Measurements from ENCODE around the gene NOS1.
"Not testable (repeated sequence)": the region's sequence is repeated elsewhere in the genome, so short reads cannot be mapped to it uniquely, and the experiment has no call there.

NOS1 gene

GRCh38 chr12:117361347-117361751 lies at the start of gene NOS1:
TSS of gene NOS1 (minus strand) at chr12:117361626. CDS start at chr12:117331069, 30,557 bp downstream.
- H3K27ac Mint-ChIP-seq, result no peak within 1 kb of the TSS
- peaks cover 32% of the 10 kb centered on the region for H3K27me3 Mint-ChIP-seq
- H3K9me3 Mint-ChIP-seq, result no peaks in the 10 kb centered on the region
- H3K4me1 Mint-ChIP-seq, result no peaks in the 10 kb centered on the region
- H3K4me3 Mint-ChIP-seq, result no peak within 1 kb of the TSS
- H3K36me3 Mint-ChIP-seq, result no peaks in the 10 kb centered on the region

- no peak overlapping the region for H3K4me3 Mint-ChIP-seq
- H3K27ac Mint-ChIP-seq, result no peak overlapping the region
- H3K36me3 Mint-ChIP-seq, result no peaks in the 10 kb centered on the region
- H3K27me3 Mint-ChIP-seq, result peaks cover 3% of the 10 kb centered on the region
- H3K4me1 Mint-ChIP-seq, result no peaks in the 10 kb centered on the region
- H3K9me3 Mint-ChIP-seq, result no peaks in the 10 kb centered on the region
These were observed 47.9 kb upstream of the NOS1 start for GRCh38 chr12:117409286-117409685.

- Mint-ChIP-seq H3K36me3 (no peaks in the 10 kb centered on the region), H3K27me3 (peaks cover 3% of the 10 kb centered on the region), H3K4me3 (no peak overlapping the region), H3K4me1 (no peaks in the 10 kb centered on the region), H3K27ac (no peak overlapping the region), H3K9me3 (no peaks in the 10 kb centered on the region)
These were observed 46.9 kb upstream of the NOS1 start for GRCh38 chr12:117408161-117408791.

DNA sequence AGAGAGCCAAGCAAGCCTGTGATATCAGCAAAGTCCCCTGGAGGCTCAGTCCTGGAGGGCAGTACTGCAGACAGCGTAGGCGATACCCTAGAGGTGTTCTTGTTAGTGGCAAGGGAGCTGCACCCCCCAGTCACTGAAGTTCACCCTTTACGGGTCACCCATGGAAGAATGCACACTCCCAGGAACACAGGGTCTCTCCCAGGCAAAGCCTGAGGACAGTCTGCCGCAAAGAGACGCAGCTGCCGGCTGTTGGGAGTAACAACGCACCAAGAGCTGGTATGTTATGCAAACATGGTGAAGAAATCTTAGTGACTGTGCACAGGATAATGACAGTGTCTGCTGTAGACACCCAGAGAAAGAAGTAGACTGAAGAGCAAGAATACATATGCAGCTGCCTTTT lies 43.5 kb upstream of the NOS1 start:
- H3K36me3 Mint-ChIP-seq, result no peaks in the 10 kb centered on the region
- no peak overlapping the region for H3K27ac Mint-ChIP-seq
- H3K27me3 Mint-ChIP-seq, result peaks cover 2% of the 10 kb centered on the region
- H3K4me3 Mint-ChIP-seq, result no peak overlapping the region
- peaks cover 4% of the 10 kb centered on the region for H3K9me3 Mint-ChIP-seq
- H3K4me1 Mint-ChIP-seq, result no peaks in the 10 kb centered on the region

DNA sequence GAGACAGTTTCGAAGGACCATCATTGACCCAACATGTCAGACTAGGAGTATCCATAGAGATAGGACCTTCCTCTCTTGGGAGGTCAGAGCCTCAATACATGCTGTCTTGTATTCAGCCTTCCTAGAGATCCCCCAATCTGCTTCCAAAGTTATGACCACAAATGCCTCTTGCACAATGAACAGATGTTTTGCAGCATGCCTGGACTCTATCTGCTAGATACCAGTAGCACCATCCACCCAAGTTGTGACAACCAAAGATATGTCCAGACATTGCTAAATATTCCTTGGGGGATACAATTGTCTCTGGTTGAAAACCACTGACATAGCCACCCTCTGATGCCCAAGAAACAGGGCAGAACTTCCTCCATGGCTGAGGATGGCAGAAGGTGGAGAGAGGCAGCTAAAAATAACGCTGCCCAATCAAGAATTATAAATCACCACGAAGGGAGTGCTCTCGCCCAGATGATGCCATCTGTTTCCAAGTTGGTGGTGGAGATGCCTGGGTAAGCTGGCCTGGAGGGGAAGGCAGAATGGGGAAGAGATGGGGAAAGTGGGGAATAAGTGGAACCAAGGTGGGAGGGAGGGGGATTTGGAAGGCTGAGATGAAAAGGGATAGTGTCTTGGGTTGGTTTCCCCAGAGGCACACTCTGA lies 42.9 kb upstream of the NOS1 start:
- no peak overlapping the region for H3K27ac Mint-ChIP-seq
- H3K36me3 Mint-ChIP-seq, result no peaks in the 10 kb centered on the region
- H3K27me3 Mint-ChIP-seq, result peaks cover 2% of the 10 kb centered on the region
- no peaks in the 10 kb centered on the region for H3K4me1 Mint-ChIP-seq
- H3K9me3 Mint-ChIP-seq, result peaks cover 4% of the 10 kb centered on the region
- H3K4me3 Mint-ChIP-seq, result no peak overlapping the region

- no peak overlapping the region for H3K4me3 Mint-ChIP-seq
- no peaks in the 10 kb centered on the region for H3K36me3 Mint-ChIP-seq
- peaks cover 4% of the 10 kb centered on the region for H3K9me3 Mint-ChIP-seq
- H3K27me3 Mint-ChIP-seq, result peaks cover 1% of the 10 kb centered on the region
- H3K27ac Mint-ChIP-seq, result no peak overlapping the region
- no peaks in the 10 kb centered on the region for H3K4me1 Mint-ChIP-seq
These were observed 42.2 kb upstream of the NOS1 start for GRCh38 chr12:117403586-117404139.

DNA sequence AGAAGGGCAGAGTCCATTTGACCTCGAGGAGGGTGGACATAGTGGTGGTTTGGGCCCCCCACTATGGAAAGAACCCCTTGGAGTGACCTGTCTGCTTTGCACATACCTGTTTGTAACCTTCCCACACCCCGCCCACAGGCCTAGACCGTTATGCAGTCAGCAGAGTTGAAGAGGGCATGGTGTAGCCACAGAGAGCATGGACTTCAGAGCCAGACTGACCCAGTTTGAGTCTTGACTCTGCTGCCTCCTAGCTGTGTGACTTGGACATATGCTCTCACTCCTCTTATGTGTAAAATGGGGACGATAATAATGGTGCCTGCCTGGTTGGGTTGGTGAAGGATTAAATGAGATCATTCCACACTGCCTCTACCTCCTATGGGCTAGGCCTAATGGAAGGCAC lies 40.9 kb upstream of the NOS1 start:
- Mint-ChIP-seq H3K9me3 (peaks cover 4% of the 10 kb centered on the region), H3K27me3 (peaks cover 1% of the 10 kb centered on the region), H3K27ac (no peak overlapping the region)

GRCh38 chr12:117400912-117401311 lies 39.5 kb upstream of the NOS1 start:
- no peaks in the 10 kb centered on the region for H3K4me1 Mint-ChIP-seq
- H3K27ac Mint-ChIP-seq, result no peak overlapping the region
- no peaks in the 10 kb centered on the region for H3K36me3 Mint-ChIP-seq
- H3K27me3 Mint-ChIP-seq, result peaks cover 1% of the 10 kb centered on the region
- H3K9me3 Mint-ChIP-seq, result peaks cover 4% of the 10 kb centered on the region
- no peak overlapping the region for H3K4me3 Mint-ChIP-seq

More for the DNA sequence above, 40.9 kb upstream of the NOS1 start:
- Mint-ChIP-seq H3K4me1 (no peaks in the 10 kb centered on the region), H3K36me3 (no peaks in the 10 kb centered on the region), H3K4me3 (no peak overlapping the region)

DNA sequence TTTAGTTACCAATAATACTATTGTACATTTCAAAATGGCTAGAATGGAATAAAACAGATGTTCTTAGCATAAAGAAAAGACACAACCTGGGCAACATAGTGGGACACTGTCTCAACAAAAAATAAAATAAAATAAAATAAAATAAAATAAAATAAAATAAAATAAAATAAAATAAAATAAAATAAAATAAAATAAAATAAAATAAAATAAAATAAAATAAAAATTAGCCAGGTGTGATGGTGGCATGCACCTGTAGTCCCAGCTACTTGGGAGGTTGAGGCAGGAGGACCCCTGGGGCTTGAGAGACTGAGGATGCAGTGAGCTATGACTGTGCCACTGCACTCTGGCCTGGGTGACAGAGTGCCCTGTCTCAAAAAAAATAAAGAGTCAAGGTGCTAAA lies 37.1 kb upstream of the NOS1 start:
- H3K9me3 Mint-ChIP-seq, H3K4me1 Mint-ChIP-seq, H3K27ac Mint-ChIP-seq, H3K27me3 Mint-ChIP-seq, H3K36me3 Mint-ChIP-seq, H3K4me3 Mint-ChIP-seq: not testable (repeated sequence)

- Mint-ChIP-seq H3K27ac (no peak overlapping the region), H3K27me3 (peaks cover 4% of the 10 kb centered on the region), H3K4me3 (no peak overlapping the region), H3K36me3 (no peaks in the 10 kb centered on the region), H3K9me3 (no peaks in the 10 kb centered on the region), H3K4me1 (no peaks in the 10 kb centered on the region)
These were observed 34.3 kb upstream of the NOS1 start for GRCh38 chr12:117395766-117396165.

- H3K4me3 Mint-ChIP-seq, result no peak overlapping the region
- no peaks in the 10 kb centered on the region for H3K4me1 Mint-ChIP-seq
- no peaks in the 10 kb centered on the region for H3K36me3 Mint-ChIP-seq
- no peak overlapping the region for H3K27ac Mint-ChIP-seq
- H3K9me3 Mint-ChIP-seq, result no peaks in the 10 kb centered on the region
- peaks cover 4% of the 10 kb centered on the region for H3K27me3 Mint-ChIP-seq
These were observed 33.1 kb upstream of the NOS1 start for GRCh38 chr12:117394491-117394890.

- H3K27ac Mint-ChIP-seq, result no peak overlapping the region
- no peak overlapping the region for H3K4me3 Mint-ChIP-seq
- no peaks in the 10 kb centered on the region for H3K36me3 Mint-ChIP-seq
- no peaks in the 10 kb centered on the region for H3K9me3 Mint-ChIP-seq
- H3K4me1 Mint-ChIP-seq, result no peaks in the 10 kb centered on the region
- peaks cover 2% of the 10 kb centered on the region for H3K27me3 Mint-ChIP-seq
These were observed 32.2 kb upstream of the NOS1 start for GRCh38 chr12:117393656-117394055.

DNA sequence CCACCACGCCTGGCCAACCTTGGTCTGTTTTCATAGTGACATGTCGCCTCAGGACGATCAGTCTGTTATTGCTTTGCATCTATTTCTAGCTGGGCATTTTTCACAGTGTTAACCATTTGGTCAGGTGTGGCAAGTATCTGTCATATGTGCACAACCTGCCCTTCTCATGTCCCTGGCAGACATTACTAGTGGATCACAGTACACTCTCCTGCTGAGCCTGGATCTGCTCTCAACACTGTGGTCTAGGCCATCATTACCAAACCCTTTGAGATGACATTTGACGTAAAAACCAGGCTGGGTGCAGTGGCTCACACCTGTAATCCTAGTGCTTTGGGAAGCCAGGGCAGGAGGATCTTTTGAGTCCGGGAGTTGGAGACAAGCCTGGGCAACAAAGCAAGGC lies 29.4 kb upstream of the NOS1 start:
- no peaks in the 10 kb centered on the region for H3K4me1 Mint-ChIP-seq
- no peaks in the 10 kb centered on the region for H3K36me3 Mint-ChIP-seq
- H3K27me3 Mint-ChIP-seq, result peaks cover 2% of the 10 kb centered on the region
- no peaks in the 10 kb centered on the region for H3K9me3 Mint-ChIP-seq
- no peak overlapping the region for H3K27ac Mint-ChIP-seq
- no peak overlapping the region for H3K4me3 Mint-ChIP-seq

DNA sequence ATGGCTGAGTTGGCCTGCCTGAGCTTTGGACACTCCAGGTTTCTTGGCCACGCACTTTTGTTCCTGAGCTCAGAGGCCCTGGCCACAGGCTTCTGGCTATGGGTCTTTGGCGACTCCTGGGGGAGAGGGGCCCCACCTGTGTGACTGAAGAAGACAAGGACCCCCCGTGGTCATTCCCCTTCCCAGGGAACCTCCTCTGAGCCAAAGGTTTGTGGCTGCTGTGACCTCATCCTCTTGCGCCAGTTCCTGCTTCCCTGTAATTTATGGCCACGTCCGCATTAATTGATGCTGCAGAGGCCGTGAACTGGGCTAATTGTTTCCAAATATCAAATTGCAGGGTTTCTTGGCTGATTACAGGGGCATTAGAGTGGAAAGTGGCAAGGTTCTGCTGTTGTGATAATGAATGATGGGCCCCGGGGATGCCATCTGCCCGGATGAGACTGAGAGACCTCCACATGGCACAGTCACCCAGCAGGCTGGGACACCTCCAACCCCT lies 27.6 kb upstream of the NOS1 start:
- Mint-ChIP-seq H3K27ac (no peak overlapping the region), H3K36me3 (no peaks in the 10 kb centered on the region), H3K9me3 (no peaks in the 10 kb centered on the region), H3K4me1 (no peaks in the 10 kb centered on the region), H3K4me3 (no peak overlapping the region), H3K27me3 (peaks cover 2% of the 10 kb centered on the region)

DNA sequence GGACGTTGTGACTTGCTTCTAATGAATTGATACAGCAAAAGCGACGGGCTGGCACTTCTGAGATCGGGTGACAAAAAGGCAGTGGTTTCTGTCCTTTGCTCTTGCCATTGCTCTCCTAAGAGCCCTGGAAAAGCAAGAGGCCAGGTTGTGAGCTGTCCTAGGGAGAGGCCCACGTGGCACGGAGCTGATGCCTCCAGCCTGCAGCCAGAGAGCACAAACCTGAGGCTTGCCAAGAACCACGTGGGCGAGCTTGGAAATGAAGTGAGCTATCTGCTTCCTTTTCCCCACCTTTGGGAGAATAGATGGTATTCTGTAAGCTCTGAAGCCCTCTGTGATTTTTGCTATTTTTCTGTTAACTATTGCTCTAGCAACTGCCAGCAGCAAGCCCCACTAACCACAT lies 26.4 kb upstream of the NOS1 start:
- Mint-ChIP-seq H3K36me3 (no peaks in the 10 kb centered on the region), H3K27ac (no peak overlapping the region), H3K4me1 (no peaks in the 10 kb centered on the region), H3K9me3 (no peaks in the 10 kb centered on the region), H3K27me3 (peaks cover 2% of the 10 kb centered on the region), H3K4me3 (no peak overlapping the region)

DNA sequence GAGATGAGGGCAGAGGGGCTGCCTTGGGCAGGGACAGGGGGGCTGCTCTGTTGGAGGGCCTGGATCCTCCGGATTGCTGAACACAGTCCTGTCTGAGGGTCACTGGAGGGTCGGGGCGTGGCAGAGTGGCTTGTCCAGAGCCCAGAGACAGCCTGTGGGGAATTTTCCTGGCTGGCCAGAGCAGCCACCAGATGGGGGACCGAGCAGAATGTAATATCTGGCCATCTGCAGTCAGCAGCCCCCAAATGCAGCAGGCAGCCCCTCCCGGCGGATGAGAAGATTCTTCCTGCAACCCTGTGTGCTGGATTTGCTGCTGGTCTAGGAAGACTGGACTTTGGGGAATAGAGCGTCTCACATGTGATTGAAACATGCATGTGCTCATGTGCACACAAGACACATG lies 23.3 kb upstream of the NOS1 start:
- Mint-ChIP-seq H3K9me3 (no peaks in the 10 kb centered on the region), H3K4me1 (no peaks in the 10 kb centered on the region), H3K27ac (no peak overlapping the region), H3K4me3 (no peak overlapping the region), H3K27me3 (no peaks in the 10 kb centered on the region), H3K36me3 (no peaks in the 10 kb centered on the region)
